GM12864 (cell line): ENCODE measurements around the gene HTT.

Source experiments
- DNase-seq: peaks from one replicate; pipeline ENCODE4 v3.0.0-alpha.2; 2011; ENCODE audit warnings: low read depth
- H3K4me3 ChIP-seq: 2 replicates; pipeline ENCODE4 v1.5.1; 2011; ENCODE audit warnings: mild to moderate bottlenecking, low read depth, low read length, control low read depth
- TF ChIP-seq, protein P1 (sequence below): IDR thresholded peaks from 2 replicates; pipeline ENCODE4 v1.5.1; 2011; ENCODE audit warnings: low read depth, mild to moderate bottlenecking, moderate library complexity, low read length, control low read depth, inconsistent platforms; ENCODE audit errors: missing control alignments

HTT gene

DNA sequence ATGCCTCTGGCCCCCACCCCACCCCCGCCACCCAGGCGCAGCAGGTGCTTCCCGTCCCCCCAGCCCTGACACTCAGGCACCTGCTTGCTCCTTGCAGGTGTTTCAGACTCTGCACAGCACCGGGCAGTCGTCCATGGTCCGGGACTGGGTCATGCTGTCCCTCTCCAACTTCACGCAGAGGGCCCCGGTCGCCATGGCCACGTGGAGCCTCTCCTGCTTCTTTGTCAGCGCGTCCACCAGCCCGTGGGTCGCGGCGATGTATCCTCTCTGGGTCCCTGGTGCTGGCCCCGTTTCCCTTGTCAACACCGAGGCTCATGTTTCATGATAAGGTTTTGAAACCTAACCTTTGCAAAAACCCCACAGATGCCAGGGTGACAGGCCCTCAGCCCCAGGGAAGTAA lies 164.2 kb downstream of the HTT start:
- H3K4me3 ChIP-seq: no peak overlapping the region
- no peak for DNase-seq
- TF ChIP-seq, protein P1, sequence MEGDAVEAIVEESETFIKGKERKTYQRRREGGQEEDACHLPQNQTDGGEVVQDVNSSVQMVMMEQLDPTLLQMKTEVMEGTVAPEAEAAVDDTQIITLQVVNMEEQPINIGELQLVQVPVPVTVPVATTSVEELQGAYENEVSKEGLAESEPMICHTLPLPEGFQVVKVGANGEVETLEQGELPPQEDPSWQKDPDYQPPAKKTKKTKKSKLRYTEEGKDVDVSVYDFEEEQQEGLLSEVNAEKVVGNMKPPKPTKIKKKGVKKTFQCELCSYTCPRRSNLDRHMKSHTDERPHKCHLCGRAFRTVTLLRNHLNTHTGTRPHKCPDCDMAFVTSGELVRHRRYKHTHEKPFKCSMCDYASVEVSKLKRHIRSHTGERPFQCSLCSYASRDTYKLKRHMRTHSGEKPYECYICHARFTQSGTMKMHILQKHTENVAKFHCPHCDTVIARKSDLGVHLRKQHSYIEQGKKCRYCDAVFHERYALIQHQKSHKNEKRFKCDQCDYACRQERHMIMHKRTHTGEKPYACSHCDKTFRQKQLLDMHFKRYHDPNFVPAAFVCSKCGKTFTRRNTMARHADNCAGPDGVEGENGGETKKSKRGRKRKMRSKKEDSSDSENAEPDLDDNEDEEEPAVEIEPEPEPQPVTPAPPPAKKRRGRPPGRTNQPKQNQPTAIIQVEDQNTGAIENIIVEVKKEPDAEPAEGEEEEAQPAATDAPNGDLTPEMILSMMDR: no peak

DNA sequence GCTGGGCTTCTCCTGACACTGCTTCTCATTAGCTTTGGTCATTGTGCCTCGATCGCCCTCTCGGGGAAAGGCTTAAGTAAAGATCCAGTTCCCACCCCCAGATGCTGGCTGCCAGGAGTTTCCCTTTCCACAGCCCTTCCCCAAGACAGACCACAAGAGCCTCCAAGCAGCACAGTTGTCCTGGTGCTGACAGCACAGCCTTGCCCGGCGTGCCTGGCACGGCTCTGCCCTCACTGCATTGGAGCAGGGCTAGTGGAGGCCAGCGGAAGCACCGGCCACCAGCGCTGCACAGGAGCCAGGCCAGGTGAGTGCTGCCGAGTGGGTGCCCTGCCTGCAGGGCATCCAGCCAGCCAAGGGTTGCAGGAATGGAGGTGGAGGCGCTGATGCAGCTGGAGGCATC lies 164.8 kb downstream of the HTT start:
- TF ChIP-seq, protein P1: no peak
- H3K4me3 ChIP-seq: no peak overlapping the region
- no peak for DNase-seq

DNA sequence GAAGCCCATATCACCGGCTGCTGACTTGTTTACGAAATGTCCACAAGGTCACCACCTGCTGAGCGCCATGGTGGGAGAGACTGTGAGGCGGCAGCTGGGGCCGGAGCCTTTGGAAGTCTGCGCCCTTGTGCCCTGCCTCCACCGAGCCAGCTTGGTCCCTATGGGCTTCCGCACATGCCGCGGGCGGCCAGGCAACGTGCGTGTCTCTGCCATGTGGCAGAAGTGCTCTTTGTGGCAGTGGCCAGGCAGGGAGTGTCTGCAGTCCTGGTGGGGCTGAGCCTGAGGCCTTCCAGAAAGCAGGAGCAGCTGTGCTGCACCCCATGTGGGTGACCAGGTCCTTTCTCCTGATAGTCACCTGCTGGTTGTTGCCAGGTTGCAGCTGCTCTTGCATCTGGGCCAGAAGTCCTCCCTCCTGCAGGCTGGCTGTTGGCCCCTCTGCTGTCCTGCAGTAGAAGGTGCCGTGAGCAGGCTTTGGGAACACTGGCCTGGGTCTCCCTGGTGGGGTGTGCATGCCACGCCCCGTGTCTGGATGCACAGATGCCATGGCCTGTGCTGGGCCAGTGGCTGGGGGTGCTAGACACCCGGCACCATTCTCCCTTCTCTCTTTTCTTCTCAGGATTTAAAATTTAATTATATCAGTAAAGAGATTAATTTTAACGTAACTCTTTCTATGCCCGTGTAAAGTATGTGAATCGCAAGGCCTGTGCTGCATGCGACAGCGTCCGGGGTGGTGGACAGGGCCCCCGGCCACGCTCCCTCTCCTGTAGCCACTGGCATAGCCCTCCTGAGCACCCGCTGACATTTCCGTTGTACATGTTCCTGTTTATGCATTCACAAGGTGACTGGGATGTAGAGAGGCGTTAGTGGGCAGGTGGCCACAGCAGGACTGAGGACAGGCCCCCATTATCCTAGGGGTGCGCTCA lies 165.8 kb downstream of the HTT start:
- TF ChIP-seq, protein P1: no peak
- DNase-seq: no peak
- H3K4me3 ChIP-seq: no peak overlapping the region

DNA sequence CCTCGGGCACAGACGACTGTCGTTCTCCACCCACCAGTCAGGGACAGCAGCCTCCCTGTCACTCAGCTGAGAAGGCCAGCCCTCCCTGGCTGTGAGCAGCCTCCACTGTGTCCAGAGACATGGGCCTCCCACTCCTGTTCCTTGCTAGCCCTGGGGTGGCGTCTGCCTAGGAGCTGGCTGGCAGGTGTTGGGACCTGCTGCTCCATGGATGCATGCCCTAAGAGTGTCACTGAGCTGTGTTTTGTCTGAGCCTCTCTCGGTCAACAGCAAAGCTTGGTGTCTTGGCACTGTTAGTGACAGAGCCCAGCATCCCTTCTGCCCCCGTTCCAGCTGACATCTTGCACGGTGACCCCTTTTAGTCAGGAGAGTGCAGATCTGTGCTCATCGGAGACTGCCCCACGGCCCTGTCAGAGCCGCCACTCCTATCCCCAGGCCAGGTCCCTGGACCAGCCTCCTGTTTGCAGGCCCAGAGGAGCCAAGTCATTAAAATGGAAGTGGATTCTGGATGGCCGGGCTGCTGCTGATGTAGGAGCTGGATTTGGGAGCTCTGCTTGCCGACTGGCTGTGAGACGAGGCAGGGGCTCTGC lies 166.5 kb downstream of the HTT start:
- DNase-seq: no peak
- H3K4me3 ChIP-seq: no peak overlapping the region
- TF ChIP-seq, protein P1: no peak

DNA sequence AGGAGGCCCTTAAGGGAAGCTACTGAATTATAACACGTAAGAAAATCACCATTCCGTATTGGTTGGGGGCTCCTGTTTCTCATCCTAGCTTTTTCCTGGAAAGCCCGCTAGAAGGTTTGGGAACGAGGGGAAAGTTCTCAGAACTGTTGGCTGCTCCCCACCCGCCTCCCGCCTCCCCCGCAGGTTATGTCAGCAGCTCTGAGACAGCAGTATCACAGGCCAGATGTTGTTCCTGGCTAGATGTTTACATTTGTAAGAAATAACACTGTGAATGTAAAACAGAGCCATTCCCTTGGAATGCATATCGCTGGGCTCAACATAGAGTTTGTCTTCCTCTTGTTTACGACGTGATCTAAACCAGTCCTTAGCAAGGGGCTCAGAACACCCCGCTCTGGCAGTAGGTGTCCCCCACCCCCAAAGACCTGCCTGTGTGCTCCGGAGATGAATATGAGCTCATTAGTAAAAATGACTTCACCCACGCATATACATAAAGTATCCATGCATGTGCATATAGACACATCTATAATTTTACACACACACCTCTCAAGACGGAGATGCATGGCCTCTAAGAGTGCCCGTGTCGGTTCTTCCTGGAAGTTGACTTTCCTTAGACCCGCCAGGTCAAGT lies 167.5 kb downstream of the HTT start:
- no peak overlapping the region for H3K4me3 ChIP-seq
- no peak for DNase-seq
- TF ChIP-seq, protein P1: no peak

DNA sequence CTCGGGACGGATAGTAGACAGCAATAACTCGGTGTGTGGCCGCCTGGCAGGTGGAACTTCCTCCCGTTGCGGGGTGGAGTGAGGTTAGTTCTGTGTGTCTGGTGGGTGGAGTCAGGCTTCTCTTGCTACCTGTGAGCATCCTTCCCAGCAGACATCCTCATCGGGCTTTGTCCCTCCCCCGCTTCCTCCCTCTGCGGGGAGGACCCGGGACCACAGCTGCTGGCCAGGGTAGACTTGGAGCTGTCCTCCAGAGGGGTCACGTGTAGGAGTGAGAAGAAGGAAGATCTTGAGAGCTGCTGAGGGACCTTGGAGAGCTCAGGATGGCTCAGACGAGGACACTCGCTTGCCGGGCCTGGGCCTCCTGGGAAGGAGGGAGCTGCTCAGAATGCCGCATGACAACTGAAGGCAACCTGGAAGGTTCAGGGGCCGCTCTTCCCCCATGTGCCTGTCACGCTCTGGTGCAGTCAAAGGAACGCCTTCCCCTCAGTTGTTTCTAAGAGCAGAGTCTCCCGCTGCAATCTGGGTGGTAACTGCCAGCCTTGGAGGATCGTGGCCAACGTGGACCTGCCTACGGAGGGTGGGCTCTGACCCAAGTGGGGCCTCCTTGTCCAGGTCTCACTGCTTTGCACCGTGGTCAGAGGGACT lies 168.8 kb downstream of the HTT start:
- TF ChIP-seq, protein P1: no peak
- no peak for DNase-seq
- no peak overlapping the region for H3K4me3 ChIP-seq
